OCI-LY7 (cell line): ENCODE data around the gene PCGF3.

Experiments used
- EZH2phosphoT487 ChIP-seq: fragments of 200-600 bp; sonication (generic); IDR thresholded peaks from 2 replicates; pipeline ENCODE4 v1.6.1; 2018; ENCODE audit warnings: low read depth, borderline replicate concordance, mild to moderate bottlenecking, mixed run types, antibody characterized with exemption, low read length, moderate library complexity, mixed read lengths
- TF ChIP-seq, protein P1 (sequence below): fragments of 200-600 bp; sonication (generic); conservative IDR thresholded peaks from 2 replicates; pipeline ENCODE4 v1.5.1; 2014; ENCODE audit warnings: mild to moderate bottlenecking, antibody characterized with exemption, low read length, moderate library complexity, mixed read lengths

DNA sequence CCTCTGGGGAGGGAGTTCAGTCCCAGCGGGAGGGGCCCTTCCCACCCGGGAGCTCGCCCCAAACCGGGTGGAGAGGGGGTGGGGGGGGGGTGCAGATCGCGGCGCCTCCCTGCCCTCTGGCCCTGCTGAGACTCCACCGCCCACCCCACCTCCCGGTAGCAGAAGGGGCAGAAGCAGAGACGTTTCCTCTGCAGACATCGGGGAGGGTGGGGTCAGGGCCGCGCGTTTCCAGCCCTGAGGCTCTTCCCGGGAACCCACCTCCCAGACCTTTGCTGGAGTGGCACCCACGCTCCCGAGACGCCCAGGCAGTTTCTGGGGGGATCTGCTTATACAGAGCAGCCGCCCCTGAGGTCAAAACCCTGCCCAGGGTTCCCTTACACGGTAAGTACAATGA is 90.1 kb downstream of the PCGF3 start:
- TF ChIP-seq, protein P1, sequence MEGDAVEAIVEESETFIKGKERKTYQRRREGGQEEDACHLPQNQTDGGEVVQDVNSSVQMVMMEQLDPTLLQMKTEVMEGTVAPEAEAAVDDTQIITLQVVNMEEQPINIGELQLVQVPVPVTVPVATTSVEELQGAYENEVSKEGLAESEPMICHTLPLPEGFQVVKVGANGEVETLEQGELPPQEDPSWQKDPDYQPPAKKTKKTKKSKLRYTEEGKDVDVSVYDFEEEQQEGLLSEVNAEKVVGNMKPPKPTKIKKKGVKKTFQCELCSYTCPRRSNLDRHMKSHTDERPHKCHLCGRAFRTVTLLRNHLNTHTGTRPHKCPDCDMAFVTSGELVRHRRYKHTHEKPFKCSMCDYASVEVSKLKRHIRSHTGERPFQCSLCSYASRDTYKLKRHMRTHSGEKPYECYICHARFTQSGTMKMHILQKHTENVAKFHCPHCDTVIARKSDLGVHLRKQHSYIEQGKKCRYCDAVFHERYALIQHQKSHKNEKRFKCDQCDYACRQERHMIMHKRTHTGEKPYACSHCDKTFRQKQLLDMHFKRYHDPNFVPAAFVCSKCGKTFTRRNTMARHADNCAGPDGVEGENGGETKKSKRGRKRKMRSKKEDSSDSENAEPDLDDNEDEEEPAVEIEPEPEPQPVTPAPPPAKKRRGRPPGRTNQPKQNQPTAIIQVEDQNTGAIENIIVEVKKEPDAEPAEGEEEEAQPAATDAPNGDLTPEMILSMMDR = no peak
- TF ChIP-seq EZH2phosphoT487 = no peak
